ENCODE results near the gene ZDHHC11B. TPM values are rescaled to one million over a fixed set of nuclear protein-coding genes. Genes with fewer than 3 reads are reported as not detected.
"Not testable (repeated sequence)": the region's sequence is repeated elsewhere in the genome, so short reads cannot be mapped to it uniquely, and the experiment has no call there.

The ZDHHC11B gene
- total RNA-seq, 1 experiment from 2014 or later: 0.40 TPM

DNA sequence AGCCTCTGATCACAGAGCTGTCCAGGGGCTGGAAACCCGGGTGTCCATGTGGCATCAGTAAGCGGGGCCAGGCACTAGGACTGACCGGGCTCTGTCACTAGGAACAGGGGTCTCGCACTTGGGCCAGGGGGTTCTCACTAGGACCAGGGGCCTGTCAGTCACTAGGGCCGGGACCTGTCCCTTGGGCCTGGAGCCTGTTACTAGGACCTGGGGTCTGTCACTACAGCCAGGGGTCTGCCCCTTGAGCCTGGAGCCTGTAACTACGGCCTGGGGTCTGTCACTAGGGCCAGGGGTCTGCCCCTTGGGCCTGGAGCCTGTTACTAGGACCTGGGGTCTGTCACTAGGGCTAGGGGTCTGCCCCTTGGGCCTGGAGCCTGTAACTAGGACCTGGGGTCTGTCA lies 10.2 kb downstream of the ZDHHC11B start:
- H3K27me3 ChIP-seq (ENCODE audit: low read length); H4K20me1 ChIP-seq (ENCODE audit: low read length); ATAC-seq; H3K4me3 ChIP-seq (ENCODE audit: low read length); DNase-seq; CTCF ChIA-PET; H3K9me3 ChIP-seq (ENCODE audit: low read length); H2AFZ ChIP-seq (ENCODE audit: low read length); H3K79me2 ChIP-seq (ENCODE audit: low read length); H3K36me3 ChIP-seq (ENCODE audit: low read depth, low read length); H3K9me2 ChIP-seq (replicated peaks; ENCODE audit: low read length); intact Hi-C loops (cut with micrococcal nuclease); POLR2A ChIA-PET (ENCODE audit: unreplicated experiment); H3K9ac ChIP-seq (ENCODE audit: low read length); H3K4me2 ChIP-seq (ENCODE audit: low read length); BruUV-seq (replicated peaks); H3F3A ChIP-seq (ENCODE audit: low read length, unreplicated experiment); H3K4me1 ChIP-seq (ENCODE audit: insufficient read depth, low read length); H3K27ac ChIP-seq (ENCODE audit: low read length): not testable (repeated sequence)

GRCh38 chr5:773517-774264 lies 10.8 kb downstream of the ZDHHC11B start:
- Histone ChIP-seq H3K4me1 (ENCODE audit: insufficient read depth, low read length) (no peaks in the 10 kb centered on the region), H3K9me2 (replicated peaks; ENCODE audit: low read length) (no peaks in the 10 kb centered on the region), H3K27me3 (ENCODE audit: low read length) (no peaks in the 10 kb centered on the region), H3K36me3 (ENCODE audit: low read depth, low read length) (no peaks in the 10 kb centered on the region), H3K9me3 (ENCODE audit: low read length) (no peaks in the 10 kb centered on the region), H3K9ac (ENCODE audit: low read length) (no peak overlapping the region), H3K79me2 (ENCODE audit: low read length) (no peaks in the 10 kb centered on the region), H2AFZ (ENCODE audit: low read length) (no peak overlapping the region), H3K4me3 (ENCODE audit: low read length) (no peak overlapping the region), H4K20me1 (ENCODE audit: low read length) (no peaks in the 10 kb centered on the region), H3K4me2 (ENCODE audit: low read length) (no peak overlapping the region), H3F3A (ENCODE audit: low read length, unreplicated experiment) (no peaks in the 10 kb centered on the region), H3K27ac (ENCODE audit: low read length) (no peak overlapping the region)
- DNase-seq: no peak
- CTCF ChIA-PET: no interaction called here
- intact Hi-C loops (cut with micrococcal nuclease): no loop called here
- ATAC-seq: no peak
- POLR2A ChIA-PET (ENCODE audit: unreplicated experiment): no interaction called here
- TF ChIP-seq EZH2phosphoT487 (IDR thresholded peaks at IDR 0.05; ENCODE audit: borderline replicate concordance, low read length) (no peak), EZH2 (IDR thresholded peaks at IDR 0.05; ENCODE audit: low read length, unreplicated experiment) (no peak)
- TF ChIP-seq, protein P1, sequence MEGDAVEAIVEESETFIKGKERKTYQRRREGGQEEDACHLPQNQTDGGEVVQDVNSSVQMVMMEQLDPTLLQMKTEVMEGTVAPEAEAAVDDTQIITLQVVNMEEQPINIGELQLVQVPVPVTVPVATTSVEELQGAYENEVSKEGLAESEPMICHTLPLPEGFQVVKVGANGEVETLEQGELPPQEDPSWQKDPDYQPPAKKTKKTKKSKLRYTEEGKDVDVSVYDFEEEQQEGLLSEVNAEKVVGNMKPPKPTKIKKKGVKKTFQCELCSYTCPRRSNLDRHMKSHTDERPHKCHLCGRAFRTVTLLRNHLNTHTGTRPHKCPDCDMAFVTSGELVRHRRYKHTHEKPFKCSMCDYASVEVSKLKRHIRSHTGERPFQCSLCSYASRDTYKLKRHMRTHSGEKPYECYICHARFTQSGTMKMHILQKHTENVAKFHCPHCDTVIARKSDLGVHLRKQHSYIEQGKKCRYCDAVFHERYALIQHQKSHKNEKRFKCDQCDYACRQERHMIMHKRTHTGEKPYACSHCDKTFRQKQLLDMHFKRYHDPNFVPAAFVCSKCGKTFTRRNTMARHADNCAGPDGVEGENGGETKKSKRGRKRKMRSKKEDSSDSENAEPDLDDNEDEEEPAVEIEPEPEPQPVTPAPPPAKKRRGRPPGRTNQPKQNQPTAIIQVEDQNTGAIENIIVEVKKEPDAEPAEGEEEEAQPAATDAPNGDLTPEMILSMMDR (conservative IDR thresholded peaks at IDR 0.05; ENCODE audit: low read depth, low read length): no peak
- no TSS peak for BruUV-seq (replicated peaks)

DNA sequence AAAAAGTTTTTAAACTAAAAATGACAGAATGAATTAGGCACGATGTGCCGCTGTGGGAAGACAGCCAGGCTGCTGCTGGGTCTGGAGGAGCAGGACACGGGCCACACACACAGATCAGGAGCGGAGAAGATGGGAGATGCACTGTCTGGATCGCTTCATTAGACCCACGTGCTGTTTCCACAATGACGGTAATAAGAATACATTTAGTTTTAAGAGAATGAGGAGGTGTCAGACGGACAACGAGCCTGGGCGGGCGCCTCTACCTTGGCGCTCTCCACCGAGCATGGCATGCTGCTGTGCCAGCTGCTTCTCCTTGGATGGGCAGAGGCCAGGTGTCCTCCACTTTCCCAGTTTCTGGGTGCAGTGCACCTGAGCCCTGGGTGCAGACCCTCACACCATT lies 11.6 kb downstream of the ZDHHC11B start:
- DNase-seq; H3K9me2 ChIP-seq (replicated peaks; ENCODE audit: low read length); H3K36me3 ChIP-seq (ENCODE audit: low read depth, low read length); BruUV-seq (replicated peaks); H3K4me1 ChIP-seq (ENCODE audit: insufficient read depth, low read length); H2AFZ ChIP-seq (ENCODE audit: low read length); ATAC-seq; H3K27ac ChIP-seq (ENCODE audit: low read length); H3K9me3 ChIP-seq (ENCODE audit: low read length); H3F3A ChIP-seq (ENCODE audit: low read length, unreplicated experiment); H3K9ac ChIP-seq (ENCODE audit: low read length); intact Hi-C loops (cut with micrococcal nuclease); H3K27me3 ChIP-seq (ENCODE audit: low read length); POLR2A ChIA-PET (ENCODE audit: unreplicated experiment); H4K20me1 ChIP-seq (ENCODE audit: low read length); H3K79me2 ChIP-seq (ENCODE audit: low read length); H3K4me3 ChIP-seq (ENCODE audit: low read length); H3K4me2 ChIP-seq (ENCODE audit: low read length); CTCF ChIA-PET: not testable (repeated sequence)

DNA sequence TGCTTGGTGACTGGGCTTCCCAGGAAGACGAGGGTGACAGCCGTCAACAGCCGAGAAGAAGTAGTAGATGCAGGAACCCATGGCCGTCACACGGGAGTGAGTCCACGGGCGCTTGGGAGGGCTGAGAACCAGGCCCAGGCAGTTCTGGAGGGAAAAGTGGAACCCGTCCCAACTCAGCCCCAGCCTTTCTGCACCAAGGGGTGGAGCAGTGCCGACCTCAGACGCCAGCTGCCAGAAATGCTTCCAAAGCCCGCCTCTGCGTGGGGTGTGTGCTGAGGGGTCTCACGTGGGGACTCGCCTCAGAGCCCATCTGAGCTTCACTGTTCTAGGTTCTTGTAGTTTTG lies 12.0 kb downstream of the ZDHHC11B start:
- CTCF ChIA-PET; H2AFZ ChIP-seq (ENCODE audit: low read length); H4K20me1 ChIP-seq (ENCODE audit: low read length); H3K4me2 ChIP-seq (ENCODE audit: low read length); H3F3A ChIP-seq (ENCODE audit: low read length, unreplicated experiment); DNase-seq; H3K9me2 ChIP-seq (replicated peaks; ENCODE audit: low read length); H3K9me3 ChIP-seq (ENCODE audit: low read length); H3K9ac ChIP-seq (ENCODE audit: low read length); H3K36me3 ChIP-seq (ENCODE audit: low read depth, low read length); H3K4me3 ChIP-seq (ENCODE audit: low read length); H3K27me3 ChIP-seq (ENCODE audit: low read length); ATAC-seq; intact Hi-C loops (cut with micrococcal nuclease); POLR2A ChIA-PET (ENCODE audit: unreplicated experiment); BruUV-seq (replicated peaks); H3K4me1 ChIP-seq (ENCODE audit: insufficient read depth, low read length); H3K27ac ChIP-seq (ENCODE audit: low read length); H3K79me2 ChIP-seq (ENCODE audit: low read length): not testable (repeated sequence)

- H3K4me1 ChIP-seq (ENCODE audit: insufficient read depth, low read length); H3F3A ChIP-seq (ENCODE audit: low read length, unreplicated experiment); H3K4me3 ChIP-seq (ENCODE audit: low read length); H2AFZ ChIP-seq (ENCODE audit: low read length); ATAC-seq; H4K20me1 ChIP-seq (ENCODE audit: low read length); DNase-seq; H3K4me2 ChIP-seq (ENCODE audit: low read length); BruUV-seq (replicated peaks); H3K9me3 ChIP-seq (ENCODE audit: low read length); H3K27ac ChIP-seq (ENCODE audit: low read length); CTCF ChIA-PET; intact Hi-C loops (cut with micrococcal nuclease); H3K36me3 ChIP-seq (ENCODE audit: low read depth, low read length); H3K9me2 ChIP-seq (replicated peaks; ENCODE audit: low read length); H3K79me2 ChIP-seq (ENCODE audit: low read length); H3K9ac ChIP-seq (ENCODE audit: low read length); H3K27me3 ChIP-seq (ENCODE audit: low read length); POLR2A ChIA-PET (ENCODE audit: unreplicated experiment): not testable (repeated sequence)
These were observed 12.5 kb downstream of the ZDHHC11B start for GRCh38 chr5:771841-772546.
